K562 (cell line): Measurements from ENCODE around the gene UBE2S. TPM values are rescaled to one million over a fixed set of nuclear protein-coding genes. Genes with fewer than 3 reads are reported as not detected.
A peak's percentile ranks its signal among the peaks of the same experiment; 100 is the strongest.

Source experiments
- ATAC-seq: fragments of 200-7000 bp; cut with Tn5 transposase; 3 replicates; pipeline ENCODE4 v1.9.1; 2020; ENCODE audit warnings: moderate library complexity
- BruUV-seq: library from RNA; stranded (reverse); fragments of 400-500 nt; replicated peaks from 2 replicates; lab custom pipeline; 2021; lab: Mats Ljungman, UMichigan
- CTCF ChIA-PET: fragments of 300-600 bp; formaldehyde crosslinking; extraction: SDS; loops from one replicate; lab custom pipeline; 2021; ENCODE audit warnings: low intra/inter-chr PET ratio; lab: Yijun Ruan, JAX
- POLR2A ChIA-PET: fragments of 300-600, 350-650 bp; sonication (Branson Sonifier 250); formaldehyde crosslinking; extraction: SDS; loops from one replicate; lab custom pipeline; 2021; ENCODE audit warnings: antibody characterized with exemption, inconsistent platforms; lab: Yijun Ruan, JAX
- DNase-seq, 4 experiments: peaks; one replicate each; pipeline versions ENCODE4 v3.0.0 to v3.0.0-alpha.2; 2011 to 2018; ENCODE audit warnings: low spot score in 3 of 4, mixed read lengths in 3 of 4; ENCODE audit errors: extremely low read depth in 1 of 4
- FAIRE-seq: peaks from 2 replicates; lab custom pipeline; 2011; peaks lifted over from hg19 to GRCh38; lab: Jason Lieb, UNC
- H2AFZ ChIP-seq: 2 replicates; pipeline ENCODE4 v1.6.0; 2011; ENCODE audit warnings: low read depth, low read length, control low read depth, inconsistent platforms
- H3K27ac ChIP-seq: fragments of 200-600 bp; 3 replicates; pipeline ENCODE4 v1.8.0; 2011; ENCODE audit warnings: low read depth, mild to moderate bottlenecking, control low read depth, inconsistent platforms, low read length, moderate library complexity, mixed read lengths; ENCODE audit errors: extremely low read depth
- H3K27me3 ChIP-seq, 2 experiments: fragments of 300-600 bp in 1 of 2; 2 replicates in 1 of 2; 3 replicates in 1 of 2; pipeline versions ENCODE4 v1.6.0 to v1.8.0; 2011; ENCODE audit warnings: inconsistent platforms in 2 of 2, low read length in 2 of 2, mild to moderate bottlenecking in 1 of 2, mixed read lengths in 1 of 2, moderate library complexity in 1 of 2; ENCODE audit not compliant: control insufficient read depth in 2 of 2, insufficient read depth in 2 of 2
- H3K36me3 ChIP-seq: fragments of 300-600 bp; 3 replicates; pipeline ENCODE4 v1.8.0; 2011; ENCODE audit warnings: mild to moderate bottlenecking, low read length, inconsistent platforms; ENCODE audit not compliant: control insufficient read depth, insufficient read depth
- H3K4me1 ChIP-seq, 2 experiments: fragments of 200-600 bp in 1 of 2; replicated peaks in 1 of 2; 2 replicates in 1 of 2; 3 replicates in 1 of 2; pipeline versions ENCODE4 v1.5.1 to v1.8.0; 2011; ENCODE audit warnings: inconsistent platforms in 2 of 2, low read length in 2 of 2, mild to moderate bottlenecking in 1 of 2, mixed read lengths in 1 of 2, moderate library complexity in 1 of 2; ENCODE audit not compliant: control insufficient read depth in 2 of 2, insufficient read depth in 2 of 2
- H3K4me2 ChIP-seq: 2 replicates; pipeline ENCODE4 v1.6.1; 2011; ENCODE audit warnings: low read length, control low read depth, inconsistent platforms, mixed read lengths; ENCODE audit not compliant: insufficient read depth
- H3K4me3 ChIP-seq: fragments of 200-600 bp; sonication (generic), shearing (Covaris generic); 2 replicates; pipeline ENCODE4 v1.5.1; 2016; ENCODE audit warnings: control low read depth, inconsistent platforms
- H3K79me2 ChIP-seq: fragments of 200-600 bp; 3 replicates; pipeline ENCODE4 v1.8.0; 2011; ENCODE audit warnings: low read length, inconsistent platforms; ENCODE audit not compliant: control insufficient read depth, insufficient read depth
- H3K9ac ChIP-seq, 2 experiments: 2 replicates each; pipeline versions ENCODE4 v1.6.0 to v1.6.1; 2011; ENCODE audit warnings: low read depth in 2 of 2, low read length in 2 of 2, control low read depth in 1 of 2, inconsistent platforms in 1 of 2, mild to moderate bottlenecking in 1 of 2, mixed read lengths in 1 of 2; ENCODE audit not compliant: insufficient read depth in 1 of 2
- H3K9me1 ChIP-seq: one replicate; pipeline ENCODE4 v1.6.0; 2011; ENCODE audit warnings: inconsistent platforms, mild to moderate bottlenecking, low read length, moderate library complexity; ENCODE audit not compliant: control insufficient read depth, insufficient read depth
- H3K9me3 ChIP-seq: replicated peaks from 2 replicates; pipeline ENCODE4 v1.5.1; 2011; ENCODE audit warnings: low read depth, low read length, inconsistent platforms; ENCODE audit not compliant: control insufficient read depth, insufficient read depth
- H4K20me1 ChIP-seq: replicated peaks from 2 replicates; pipeline ENCODE4 v1.6.1; 2011; ENCODE audit warnings: low read length, inconsistent platforms, mixed read lengths; ENCODE audit not compliant: control insufficient read depth, insufficient read depth
- ELF4 ChIP-seq: fragments of 450-650 bp; formaldehyde crosslinking; IDR thresholded peaks from 2 replicates; pipeline ENCODE4 v1.4.0; 2022; ENCODE audit warnings: missing genetic modification characterization
- NR2C1 ChIP-seq, 2 experiments: fragments of 450-650 bp; IDR thresholded peaks; 2 replicates each; pipeline ENCODE4 v1.6.1; 2017; ENCODE audit warnings: mild to moderate bottlenecking in 2 of 2, antibody characterized with exemption in 1 of 2, inconsistent platforms in 1 of 2, missing compliant biosample characterization in 1 of 2, missing genetic modification characterization in 1 of 2
- PCBP1 ChIP-seq: fragments of 200-400 bp; formaldehyde crosslinking; IDR thresholded peaks from 2 replicates; pipeline ENCODE4 v1.6.1; 2018; ENCODE audit warnings: mild to moderate bottlenecking, low read depth, low read length; ENCODE audit not compliant: poor library complexity, severe bottlenecking
- TCFL5 ChIP-seq: fragments of 250-450 bp; sonication (Bioruptor Pico); conservative IDR thresholded peaks from 2 replicates; pipeline ENCODE4 v1.6.1; 2021; ENCODE audit warnings: mild to moderate bottlenecking, moderate library complexity, matching md5 sums
- ZBTB7A ChIP-seq: IDR thresholded peaks from 2 replicates; pipeline ENCODE4 v1.6.1; 2011; ENCODE audit warnings: low read depth, mild to moderate bottlenecking, low read length, moderate library complexity, borderline replicate concordance; ENCODE audit not compliant: control insufficient read depth
- ZNF79 ChIP-seq: fragments of 250-450 bp; sonication (Bioruptor Pico); IDR thresholded peaks from 2 replicates; pipeline ENCODE4 v1.4.0; 2020; ENCODE audit warnings: low read depth, mild to moderate bottlenecking, moderate library complexity
- WGBS: fragments of 100-300 bp; shearing (Covaris generic); methylation state at CpG from one replicate; pipeline ENCODE4 v1.1.6; 2016; ENCODE audit warnings: low coverage, mixed read lengths; ENCODE audit not compliant: insufficient coverage; ENCODE audit errors: missing lambda C conversion rate; 5-methylcytosine and 5-hydroxymethylcytosine counted together
- in situ Hi-C: fragments of 300-500 bp; cut with MboI; formaldehyde crosslinking; loops from 4 replicates; pipeline ENCODE4 v1.15.0; 2018; ENCODE audit warnings: inconsistent platforms, mixed read lengths
- intact Hi-C: fragments of 100-400 bp; cut with micrococcal nuclease; formaldehyde crosslinking; loops from 2 replicates; pipeline ENCODE4 v1.14.2; 2022
- polyA plus RNA-seq, 8 experiments: library from polyadenylated mRNA; depleted of rRNA in 4 of 8; stranded (reverse) in 5 of 8; unstranded in 3 of 8; fragments of >200 nt; fragmentation: Nextera tagmentation in 2 of 8; fragmentation: Illumina TruSeq in 1 of 8; extraction: Ambion mirVana in 2 of 8; extraction: Trizol in 1 of 8; gene quantifications; 2 replicates each; pipeline versions ENCODE4 v1.2.1 to v1.2.3, GENCODE V29; 2011 to 2014; ENCODE audit warnings: inconsistent platforms in 1 of 8, missing spikeins in 1 of 8
- total RNA-seq, 7 experiments: library from RNA; depleted of rRNA in 6 of 7; stranded (reverse); fragments of >200 nt in 6 of 7; fragmentation: Illumina TruSeq in 2 of 7; extraction: Trizol in 2 of 7; gene quantifications; 2 replicates each; pipeline versions ENCODE4 v1.2.1 to v1.2.3, GENCODE V29; 2011 to 2021; ENCODE audit warnings: low replicate concordance in 1 of 7
- TF ChIP-seq, protein P1 (sequence below), 3 experiments: fragments of 200-800 bp in 1 of 3; sonication (Bioruptor generic) in 1 of 3; sonication (generic) in 1 of 3; formaldehyde crosslinking in 1 of 3; IDR thresholded peaks; 2 replicates each; pipeline versions ENCODE4 v1.6.1 to v1.8.0; 2016 to 2022; ENCODE audit warnings: mild to moderate bottlenecking in 2 of 3, missing compliant biosample characterization in 2 of 3, missing genetic modification characterization in 2 of 3, missing genetic modification reagents in 1 of 3

The UBE2S gene
- total and polyA plus RNA-seq, 9 of the 15 experiments (the other 6 are each of a cell fraction or from before 2014, with no cell fraction given) = 1.5 to 1,305 (median 157) TPM

DNA sequence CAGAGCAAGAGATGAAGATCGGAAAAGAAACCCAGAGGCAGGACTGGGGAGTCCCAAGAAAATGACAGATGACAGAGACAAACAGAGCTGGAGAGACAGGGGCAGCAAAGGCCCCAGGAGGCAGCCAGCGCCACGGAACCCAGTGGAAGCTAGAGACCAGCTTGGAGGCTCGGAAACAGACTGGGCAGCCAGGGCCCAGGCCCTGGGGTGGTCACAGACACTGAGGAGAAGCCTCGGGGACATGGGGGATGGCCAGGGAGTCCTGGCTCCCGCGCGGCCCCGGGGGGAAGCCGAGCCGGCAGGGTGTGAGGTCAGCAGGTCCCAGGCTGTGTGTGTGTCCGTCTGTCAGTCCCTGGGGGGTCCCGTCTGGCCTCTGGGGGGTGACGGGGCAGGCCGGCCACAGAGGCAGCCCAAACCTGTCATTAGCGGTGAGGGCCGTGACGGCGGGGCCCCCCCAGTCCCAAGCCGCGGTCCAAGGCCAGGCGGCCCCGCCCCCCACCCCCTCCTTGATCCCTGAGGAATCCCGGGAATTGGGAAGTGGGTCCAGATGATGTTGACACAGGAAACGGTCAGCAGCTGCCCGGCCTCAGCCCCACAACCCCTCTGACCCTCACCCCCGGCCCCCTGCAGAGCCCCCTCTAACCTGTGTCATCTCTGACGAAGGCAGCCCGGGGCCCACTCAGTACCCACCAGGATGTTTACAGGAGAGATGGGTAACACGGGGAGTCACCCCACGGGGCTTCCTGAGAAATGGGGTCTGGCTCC lies 33.4 kb downstream of the UBE2S start:
- Histone ChIP-seq H3K79me2 (no peaks in the 10 kb centered on the region), H3K27me3 (peaks cover 11% of the 10 kb centered on the region in 2 experiments; a peak in 4 of 5 replicates), H3K9ac (peak overlapping the region in 1 of 2 experiments; percentile 83; a peak in 2 of 4 replicates), H3K4me3 (no peak overlapping the region), H3K9me1 (no peaks in the 10 kb centered on the region)
- FAIRE-seq = no peak
- in situ Hi-C loops = no loop called here
- WGBS = 33% methylated on average over 12 of the region's 31 CpGs
- 0 out of 2 replicates have a peak, but pooled peaks have one; percentile 16 for TF ChIP-seq ZBTB7A
- TF ChIP-seq, protein P1, sequence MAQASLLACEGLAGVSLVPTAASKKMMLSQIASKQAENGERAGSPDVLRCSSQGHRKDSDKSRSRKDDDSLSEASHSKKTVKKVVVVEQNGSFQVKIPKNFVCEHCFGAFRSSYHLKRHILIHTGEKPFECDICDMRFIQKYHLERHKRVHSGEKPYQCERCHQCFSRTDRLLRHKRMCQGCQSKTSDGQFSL (CRISPR knock-in tag; IDR thresholded peaks at IDR 0.05) = 0 out of 2 replicates have a peak, but pooled peaks have one; percentile 50
- TF ChIP-seq, protein P1 (tag; IDR thresholded peaks at IDR 0.05) = no peak
- TF ChIP-seq NR2C1 (IDR thresholded peaks at IDR 0.05) = no peak
- no peak for TF ChIP-seq NR2C1 (tag; IDR thresholded peaks at IDR 0.05)
- TF ChIP-seq PCBP1 = peak; percentile 49
- no peak for TF ChIP-seq ELF4 (CRISPR knock-in tag)
- TF ChIP-seq ZNF79 (CRISPR knock-in tag) = no peak
- TF ChIP-seq TCFL5 (CRISPR knock-in tag) = no peak
- TF ChIP-seq, all 486 proteins: peak for 3
- H3K27ac ChIP-seq = 0 out of 3 replicates have a peak overlapping the region, but pooled peaks have one; percentile 28
- H4K20me1 ChIP-seq = no peaks in the 10 kb centered on the region
- CTCF ChIA-PET = no interaction called here
- intact Hi-C loops = no loop called here
- POLR2A ChIA-PET = interaction anchor here (0.7 to 1.0 kb wide), 2 partner anchors 9 to 20 kb away, joined by 3 to 5 read pairs; partner anchors contain the start of gene TMEM238
- DNase-seq = no peak
- H3K9me3 ChIP-seq = no peaks in the 10 kb centered on the region
- ATAC-seq = peak; percentile 4; the same call in 1 of the 3 replicates
- no TSS peak for BruUV-seq
- no peak overlapping the region for H2AFZ ChIP-seq
- H3K36me3 ChIP-seq = no peaks in the 10 kb centered on the region
- no peak overlapping the region for H3K4me2 ChIP-seq
- H3K4me1 ChIP-seq = peaks cover 10 to 73% of the 10 kb centered on the region in 2 experiments; a peak in 4 of 5 replicates
